ENCODE data around the gene KLHL33.

- no peak for TF ChIP-seq CTCF (conservative IDR thresholded peaks at IDR 0.05; ENCODE audit: low read depth, low read length)
- TF ChIP-seq EZH2phosphoT487 (IDR thresholded peaks at IDR 0.05; ENCODE audit: borderline replicate concordance, low read length), result no peak
- no peak for TF ChIP-seq EZH2 (IDR thresholded peaks at IDR 0.05; ENCODE audit: low read length, unreplicated experiment)
Observed at GRCh38 chr14:20428010-20428365, 8.0 kb downstream of the KLHL33 start.
